Measurements from ENCODE around the gene DCAF11.

GRCh38 chr14:24139272-24139934 lies 24.8 kb downstream of the DCAF11 start:
- no peak for TF ChIP-seq POLR2A (IDR thresholded peaks at IDR 0.05)
- TF ChIP-seq, protein P1, sequence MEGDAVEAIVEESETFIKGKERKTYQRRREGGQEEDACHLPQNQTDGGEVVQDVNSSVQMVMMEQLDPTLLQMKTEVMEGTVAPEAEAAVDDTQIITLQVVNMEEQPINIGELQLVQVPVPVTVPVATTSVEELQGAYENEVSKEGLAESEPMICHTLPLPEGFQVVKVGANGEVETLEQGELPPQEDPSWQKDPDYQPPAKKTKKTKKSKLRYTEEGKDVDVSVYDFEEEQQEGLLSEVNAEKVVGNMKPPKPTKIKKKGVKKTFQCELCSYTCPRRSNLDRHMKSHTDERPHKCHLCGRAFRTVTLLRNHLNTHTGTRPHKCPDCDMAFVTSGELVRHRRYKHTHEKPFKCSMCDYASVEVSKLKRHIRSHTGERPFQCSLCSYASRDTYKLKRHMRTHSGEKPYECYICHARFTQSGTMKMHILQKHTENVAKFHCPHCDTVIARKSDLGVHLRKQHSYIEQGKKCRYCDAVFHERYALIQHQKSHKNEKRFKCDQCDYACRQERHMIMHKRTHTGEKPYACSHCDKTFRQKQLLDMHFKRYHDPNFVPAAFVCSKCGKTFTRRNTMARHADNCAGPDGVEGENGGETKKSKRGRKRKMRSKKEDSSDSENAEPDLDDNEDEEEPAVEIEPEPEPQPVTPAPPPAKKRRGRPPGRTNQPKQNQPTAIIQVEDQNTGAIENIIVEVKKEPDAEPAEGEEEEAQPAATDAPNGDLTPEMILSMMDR (IDR thresholded peaks at IDR 0.05) = no peak

Data from uterus (tissue), 2 donors.